Measurements from ENCODE around the gene ELF5.

Gene ELF5

GRCh38 chr11:34443136-34443535, 70.5 kb downstream of the ELF5 start:
- H3K4me3 ChIP-seq (replicated peaks; ENCODE audit: low read depth, low read length) = no peak overlapping the region
- DNase-seq (ENCODE audit: extremely low read depth, low read depth) = no peak
- TF ChIP-seq CTCF (IDR thresholded peaks at IDR 0.05; ENCODE audit: low read depth, low read length, missing control alignments) = no peak

- no peak for TF ChIP-seq CTCF (IDR thresholded peaks at IDR 0.05; ENCODE audit: low read depth, low read length, missing control alignments)
- no peak for DNase-seq (ENCODE audit: extremely low read depth, low read depth)
- no peak overlapping the region for H3K4me3 ChIP-seq (replicated peaks; ENCODE audit: low read depth, low read length)
Measured at GRCh38 chr11:34441814-34442213, 71.8 kb downstream of the ELF5 start.

GRCh38 chr11:34439610-34440198, 73.9 kb downstream of the ELF5 start:
- TF ChIP-seq CTCF (IDR thresholded peaks at IDR 0.05; ENCODE audit: low read depth, low read length, missing control alignments) = no peak
- H3K4me3 ChIP-seq (replicated peaks; ENCODE audit: low read depth, low read length) = peak overlapping the region; percentile 60
- DNase-seq (ENCODE audit: extremely low read depth, low read depth) = no peak

GRCh38 chr11:34438529-34439507, 74.8 kb downstream of the ELF5 start, which contains the start of gene CAT:
Gene CAT (plus strand): TSS chr11:34438934. CDS start chr11:34439014, 80 bp downstream.
- no peak for TF ChIP-seq CTCF (IDR thresholded peaks at IDR 0.05; ENCODE audit: low read depth, low read length, missing control alignments)
- peak; percentile 87 for DNase-seq (ENCODE audit: extremely low read depth, low read depth)
- peak within 1 kb of the TSS; percentile 60 for H3K4me3 ChIP-seq (replicated peaks; ENCODE audit: low read depth, low read length)

GRCh38 chr11:34437224-34438125, 76.1 kb downstream of the ELF5 start:
- TF ChIP-seq CTCF (IDR thresholded peaks at IDR 0.05; ENCODE audit: low read depth, low read length, missing control alignments) = no peak
- H3K4me3 ChIP-seq (replicated peaks; ENCODE audit: low read depth, low read length) = peak overlapping the region; percentile 60
- DNase-seq (ENCODE audit: extremely low read depth, low read depth) = no peak

GRCh38 chr11:34433899-34434298, 79.7 kb downstream of the ELF5 start:
- no peak for TF ChIP-seq CTCF (IDR thresholded peaks at IDR 0.05; ENCODE audit: low read depth, low read length, missing control alignments)
- H3K4me3 ChIP-seq (replicated peaks; ENCODE audit: low read depth, low read length) = no peak overlapping the region
- no peak for DNase-seq (ENCODE audit: extremely low read depth, low read depth)

All from HFF-Myc (cell line).